ENCODE measurements around the gene PALLD.

DNA sequence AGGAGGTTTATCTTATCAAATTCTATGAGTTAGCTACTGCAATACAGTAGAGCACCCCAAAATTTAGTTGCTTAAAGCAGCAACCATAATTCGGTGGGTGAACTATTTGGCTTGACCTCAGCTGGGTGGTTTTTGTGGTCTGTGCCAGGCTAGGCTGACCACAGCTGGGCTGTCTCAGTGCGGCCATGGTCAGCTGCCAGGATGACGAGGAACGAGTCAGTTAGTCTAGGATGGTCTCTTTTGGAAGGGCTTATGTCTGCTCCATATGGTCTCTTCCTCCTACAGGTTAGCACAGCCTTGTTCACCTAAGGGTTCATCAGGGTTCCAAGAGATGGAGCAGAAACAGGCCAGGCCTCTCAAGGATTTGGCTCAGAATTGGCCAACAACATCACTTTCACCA lies 210.4 kb downstream of the PALLD start:
- TF ChIP-seq, protein P1, sequence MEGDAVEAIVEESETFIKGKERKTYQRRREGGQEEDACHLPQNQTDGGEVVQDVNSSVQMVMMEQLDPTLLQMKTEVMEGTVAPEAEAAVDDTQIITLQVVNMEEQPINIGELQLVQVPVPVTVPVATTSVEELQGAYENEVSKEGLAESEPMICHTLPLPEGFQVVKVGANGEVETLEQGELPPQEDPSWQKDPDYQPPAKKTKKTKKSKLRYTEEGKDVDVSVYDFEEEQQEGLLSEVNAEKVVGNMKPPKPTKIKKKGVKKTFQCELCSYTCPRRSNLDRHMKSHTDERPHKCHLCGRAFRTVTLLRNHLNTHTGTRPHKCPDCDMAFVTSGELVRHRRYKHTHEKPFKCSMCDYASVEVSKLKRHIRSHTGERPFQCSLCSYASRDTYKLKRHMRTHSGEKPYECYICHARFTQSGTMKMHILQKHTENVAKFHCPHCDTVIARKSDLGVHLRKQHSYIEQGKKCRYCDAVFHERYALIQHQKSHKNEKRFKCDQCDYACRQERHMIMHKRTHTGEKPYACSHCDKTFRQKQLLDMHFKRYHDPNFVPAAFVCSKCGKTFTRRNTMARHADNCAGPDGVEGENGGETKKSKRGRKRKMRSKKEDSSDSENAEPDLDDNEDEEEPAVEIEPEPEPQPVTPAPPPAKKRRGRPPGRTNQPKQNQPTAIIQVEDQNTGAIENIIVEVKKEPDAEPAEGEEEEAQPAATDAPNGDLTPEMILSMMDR (conservative IDR thresholded peaks at IDR 0.05; ENCODE audit: low read depth, low read length), result no peak
- no peak for TF ChIP-seq EZH2phosphoT487 (IDR thresholded peaks at IDR 0.05; ENCODE audit: borderline replicate concordance, low read length)
